Bronchial epithelial cell (primary cell): ENCODE measurements around the gene CLDN24. TPM values are rescaled to one million over a fixed set of nuclear protein-coding genes. Genes with fewer than 3 reads are reported as not detected.
A peak's percentile ranks its signal among the peaks of the same experiment; 100 is the strongest.

Source experiments
- DNase-seq: peaks from one replicate; pipeline ENCODE4 v3.0.0-alpha.2; 2010; ENCODE audit warnings: low read depth
- FAIRE-seq: peaks from 2 replicates; lab custom pipeline; 2011; peaks lifted over from hg19 to GRCh38; lab: Jason Lieb, UNC
- H3K27me3 ChIP-seq: 2 replicates; pipeline ENCODE4 v1.5.1; 2011; ENCODE audit warnings: low read length; ENCODE audit not compliant: control insufficient read depth, insufficient read depth
- H3K36me3 ChIP-seq: 2 replicates; pipeline ENCODE4 v1.5.1; 2011; ENCODE audit warnings: low read length; ENCODE audit not compliant: control insufficient read depth, insufficient read depth
- H3K4me3 ChIP-seq: 2 replicates; pipeline ENCODE4 v1.5.1; 2011; ENCODE audit warnings: mild to moderate bottlenecking, low read depth, low read length, control low read depth
- total RNA-seq: library from RNA; depleted of rRNA; stranded (reverse); fragments of >200 nt; gene quantifications from 2 replicates; pipeline ENCODE4 v1.2.1, GENCODE V29; 2014
- TF ChIP-seq, protein P1 (sequence below): IDR thresholded peaks from 2 replicates; pipeline ENCODE4 v1.5.1; 2011; ENCODE audit warnings: mild to moderate bottlenecking, moderate library complexity, low read length, control low read depth, inconsistent platforms; ENCODE audit not compliant: insufficient read depth, severe bottlenecking

The CLDN24 gene
- total RNA-seq, 1 donor from 2014 or later, result not detected

- H3K27me3 ChIP-seq, result no peaks in the 10 kb centered on the region
- no peaks in the 10 kb centered on the region for H3K36me3 ChIP-seq
- FAIRE-seq (no peak), DNase-seq (no peak)
- TF ChIP-seq, protein P1, sequence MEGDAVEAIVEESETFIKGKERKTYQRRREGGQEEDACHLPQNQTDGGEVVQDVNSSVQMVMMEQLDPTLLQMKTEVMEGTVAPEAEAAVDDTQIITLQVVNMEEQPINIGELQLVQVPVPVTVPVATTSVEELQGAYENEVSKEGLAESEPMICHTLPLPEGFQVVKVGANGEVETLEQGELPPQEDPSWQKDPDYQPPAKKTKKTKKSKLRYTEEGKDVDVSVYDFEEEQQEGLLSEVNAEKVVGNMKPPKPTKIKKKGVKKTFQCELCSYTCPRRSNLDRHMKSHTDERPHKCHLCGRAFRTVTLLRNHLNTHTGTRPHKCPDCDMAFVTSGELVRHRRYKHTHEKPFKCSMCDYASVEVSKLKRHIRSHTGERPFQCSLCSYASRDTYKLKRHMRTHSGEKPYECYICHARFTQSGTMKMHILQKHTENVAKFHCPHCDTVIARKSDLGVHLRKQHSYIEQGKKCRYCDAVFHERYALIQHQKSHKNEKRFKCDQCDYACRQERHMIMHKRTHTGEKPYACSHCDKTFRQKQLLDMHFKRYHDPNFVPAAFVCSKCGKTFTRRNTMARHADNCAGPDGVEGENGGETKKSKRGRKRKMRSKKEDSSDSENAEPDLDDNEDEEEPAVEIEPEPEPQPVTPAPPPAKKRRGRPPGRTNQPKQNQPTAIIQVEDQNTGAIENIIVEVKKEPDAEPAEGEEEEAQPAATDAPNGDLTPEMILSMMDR, result no peak
- no peak overlapping the region for H3K4me3 ChIP-seq
Observed at GRCh38 chr4:183362036-183362435, 39.8 kb upstream of the CLDN24 start.

GRCh38 chr4:183360161-183360919 is 38.1 kb upstream of the CLDN24 start:
- peak; percentile 34 for DNase-seq
- FAIRE-seq, result no peak

DNA sequence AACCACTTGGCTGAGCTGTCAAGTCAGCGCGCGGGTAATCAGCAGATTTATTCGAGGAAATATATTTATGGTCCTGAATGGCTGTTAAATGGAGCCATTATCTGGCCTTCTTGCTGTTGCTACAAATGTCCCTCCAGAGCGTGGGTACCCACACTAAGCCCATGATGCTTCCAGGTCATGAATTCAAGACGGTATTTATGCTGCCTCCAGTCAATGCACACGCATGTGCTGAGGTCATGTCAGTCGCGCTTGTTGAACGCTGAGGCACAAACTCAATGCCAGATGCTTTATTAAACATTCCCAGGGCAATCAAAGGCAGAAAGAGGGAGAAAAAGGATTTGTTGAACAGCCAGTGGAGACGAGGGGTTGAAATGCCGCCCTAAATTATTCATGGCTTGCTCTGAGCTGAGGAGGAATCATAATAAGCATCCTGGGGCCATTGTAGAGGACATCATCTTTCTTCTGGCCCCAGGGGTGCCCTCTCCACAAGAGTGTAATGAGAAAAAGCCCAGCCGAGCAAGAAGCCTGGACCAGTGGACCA is 36.1 kb upstream of the CLDN24 start:
- Histone ChIP-seq H3K4me3 (no peak overlapping the region), H3K36me3 (no peaks in the 10 kb centered on the region), H3K27me3 (no peaks in the 10 kb centered on the region)
- DNase-seq (no peak), FAIRE-seq (peak; percentile 55)
- TF ChIP-seq, protein P1, result no peak

More at GRCh38 chr4:183360161-183360919, 38.1 kb upstream of the CLDN24 start:
- Histone ChIP-seq H3K4me3 (no peak overlapping the region), H3K36me3 (no peaks in the 10 kb centered on the region), H3K27me3 (no peaks in the 10 kb centered on the region)
- TF ChIP-seq, protein P1, result no peak

DNA sequence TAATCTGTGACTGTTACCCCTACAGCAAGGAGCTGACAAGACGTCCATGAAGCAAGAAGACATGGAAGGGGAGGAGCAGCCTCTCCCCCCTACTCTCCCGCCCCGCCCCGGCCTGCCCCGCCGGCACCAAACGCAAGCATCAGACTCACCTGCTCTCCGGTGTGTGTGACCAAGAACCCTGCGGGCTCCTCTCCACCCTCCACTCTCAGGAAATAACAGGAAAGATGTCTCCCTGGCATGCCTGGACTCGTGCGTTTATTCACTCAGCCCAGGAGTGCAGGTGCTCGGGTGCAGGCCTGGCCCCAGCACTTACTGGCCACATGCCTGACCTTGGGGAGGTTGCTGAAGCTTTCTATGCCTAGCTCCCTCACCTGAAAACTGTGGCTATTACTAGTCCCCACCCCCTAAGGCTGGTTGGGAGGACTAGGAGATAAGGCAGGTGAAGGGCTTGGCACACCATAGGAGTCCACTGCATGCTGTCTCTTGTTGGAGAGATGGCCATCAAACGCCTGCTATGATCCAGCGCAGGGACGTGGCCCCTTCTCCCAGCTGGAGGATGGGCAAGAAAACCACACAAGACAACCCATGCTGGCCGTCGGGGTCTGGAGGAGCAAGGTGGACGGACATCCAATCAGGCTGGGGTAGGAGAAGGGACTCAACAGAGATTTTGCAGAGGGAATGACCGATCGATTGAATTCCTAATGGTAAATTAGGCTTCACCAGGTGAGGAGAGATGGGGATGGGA is 34.9 kb upstream of the CLDN24 start:
- Histone ChIP-seq H3K27me3 (no peaks in the 10 kb centered on the region), H3K4me3 (no peak overlapping the region), H3K36me3 (no peaks in the 10 kb centered on the region)
- DNase-seq (peak; percentile 94), FAIRE-seq (no peak)
- TF ChIP-seq, protein P1, result no peak

- FAIRE-seq (no peak), DNase-seq (no peak)
- H3K4me3 ChIP-seq, result no peak overlapping the region
- H3K27me3 ChIP-seq, result no peaks in the 10 kb centered on the region
- no peaks in the 10 kb centered on the region for H3K36me3 ChIP-seq
- TF ChIP-seq, protein P1, result no peak
Observed at GRCh38 chr4:183356173-183356830, 34.1 kb upstream of the CLDN24 start.
